Endothelial cell of umbilical vein (primary cell): ENCODE results near the gene PRRC2B.

Experiments
- CTCF ChIP-seq, 2 donors: IDR thresholded peaks; 1 replicate in 1 of 2; 2 replicates in 1 of 2; pipeline ENCODE4 v1.5.1; 2011; ENCODE audit warnings: low read length in 2 of 2, mild to moderate bottlenecking in 2 of 2, moderate library complexity in 2 of 2, control low read depth in 1 of 2, inconsistent platforms in 1 of 2, low read depth in 1 of 2; ENCODE audit not compliant: insufficient read depth in 1 of 2; ENCODE audit errors: extremely low read depth in 1 of 2
- EZH2 ChIP-seq: IDR thresholded peaks from 2 replicates; pipeline ENCODE4 v1.6.1; 2012; ENCODE audit warnings: borderline replicate concordance, low read depth, mild to moderate bottlenecking, moderate library complexity, low read length, inconsistent platforms; ENCODE audit not compliant: severe bottlenecking
- FOS ChIP-seq: IDR thresholded peaks from 2 replicates; pipeline ENCODE4 v1.6.1; 2011; ENCODE audit warnings: mild to moderate bottlenecking, low read length, moderate library complexity, borderline replicate concordance; ENCODE audit not compliant: insufficient read depth
- JUN ChIP-seq: IDR thresholded peaks from 2 replicates; pipeline ENCODE4 v1.6.1; 2011; ENCODE audit warnings: borderline replicate concordance, low read depth; ENCODE audit not compliant: insufficient read length, insufficient read depth
- POLR2A ChIP-seq: IDR thresholded peaks from 2 replicates; pipeline ENCODE4 v1.6.1; 2012; ENCODE audit warnings: low read depth, mild to moderate bottlenecking, control low read depth, low read length
- POLR2AphosphoS5 ChIP-seq: IDR thresholded peaks from 2 replicates; pipeline ENCODE4 v1.6.1; 2012; ENCODE audit warnings: low read depth, mild to moderate bottlenecking, control low read depth, low read length, moderate library complexity; ENCODE audit not compliant: insufficient read depth

- TF ChIP-seq CTCF (IDR thresholded peaks at IDR 0.05; ENCODE audit: extremely low read depth in 1 of 2, insufficient read depth in 1 of 2, low read depth in 1 of 2, low read length in 2 of 2) (no peak), POLR2AphosphoS5 (no peak), POLR2A (no peak), FOS (no peak), EZH2 (no peak), JUN (no peak)
These were observed 52.4 kb downstream of the PRRC2B start for GRCh38 chr9:131446276-131446675.
